GM23338 (cell line): ENCODE results near the gene BNIP1. TPM values are rescaled to one million over a fixed set of nuclear protein-coding genes. Genes with fewer than 3 reads are reported as not detected.
"Not testable (repeated sequence)": the region's sequence is repeated elsewhere in the genome, so short reads cannot be mapped to it uniquely, and the experiment has no call there.

Experiments
- ATAC-seq: fragments of 200-7000 bp; cut with Tn5 transposase; 3 replicates; pipeline ENCODE4 v1.9.1; 2020
- DNase-seq: peaks from one replicate; pipeline ENCODE4 v3.0.0-alpha.2; 2015; ENCODE audit warnings: low spot score
- H2AFZ ChIP-seq: fragments of 200-600 bp; sonication (generic); 2 replicates; pipeline ENCODE4 v1.8.0; 2016; ENCODE audit warnings: antibody characterized with exemption, mild to moderate bottlenecking, moderate library complexity
- H3F3A ChIP-seq: fragments of 200-600 bp; sonication (generic); replicated peaks from 2 replicates; pipeline ENCODE4 v1.8.0; 2017; ENCODE audit warnings: antibody characterized with exemption, mixed run types, low read depth
- H3K27ac ChIP-seq: fragments of 200-600 bp; sonication (generic); 2 replicates; pipeline ENCODE4 v1.6.1; 2016; ENCODE audit warnings: low read depth
- H3K27me3 ChIP-seq: fragments of 200-600 bp; sonication (generic); 2 replicates; pipeline ENCODE4 v1.8.0; 2016; ENCODE audit warnings: mild to moderate bottlenecking, mixed run types, moderate library complexity; ENCODE audit not compliant: insufficient read depth
- H3K36me3 ChIP-seq: fragments of 200-600 bp; sonication (generic); 2 replicates; pipeline ENCODE4 v1.8.0; 2016; ENCODE audit warnings: mild to moderate bottlenecking; ENCODE audit not compliant: insufficient read depth
- H3K4me1 ChIP-seq: fragments of 200-600 bp; sonication (generic); 2 replicates; pipeline ENCODE4 v1.8.0; 2016; ENCODE audit warnings: mild to moderate bottlenecking, moderate library complexity; ENCODE audit not compliant: insufficient read depth
- H3K4me2 ChIP-seq: fragments of 200-600 bp; sonication (generic); 2 replicates; pipeline ENCODE4 v1.7.1; 2017; ENCODE audit warnings: mixed run types
- H3K4me3 ChIP-seq: fragments of 200-600 bp; sonication (generic); 2 replicates; pipeline ENCODE4 v1.6.1; 2016; ENCODE audit warnings: mixed run types
- H3K79me2 ChIP-seq: fragments of 200-600 bp; sonication (generic); replicated peaks from 2 replicates; pipeline ENCODE4 v1.8.0; 2017; ENCODE audit warnings: mild to moderate bottlenecking; ENCODE audit not compliant: insufficient read depth
- H3K9me2 ChIP-seq: fragments of 200-600 bp; sonication (generic); 2 replicates; pipeline ENCODE4 v1.8.0; 2017; ENCODE audit not compliant: insufficient read depth
- H4K20me1 ChIP-seq: fragments of 200-600 bp; sonication (generic); replicated peaks from 2 replicates; pipeline ENCODE4 v1.8.0; 2017; ENCODE audit warnings: mild to moderate bottlenecking; ENCODE audit not compliant: insufficient read depth
- H3K27ac Mint-ChIP-seq: 2 replicates; pipeline ENCODE4 v1.8.0; 2020; ENCODE audit warnings: inconsistent platforms, mild to moderate bottlenecking, moderate library complexity, mixed read lengths
- H3K27me3 Mint-ChIP-seq: 3 replicates; pipeline ENCODE4 v1.8.0; 2022; ENCODE audit warnings: low read depth, mild to moderate bottlenecking, moderate library complexity, mixed read lengths, inconsistent platforms; ENCODE audit not compliant: insufficient read depth, poor library complexity
- H3K36me3 Mint-ChIP-seq: 3 replicates; pipeline ENCODE4 v1.8.0; 2021; ENCODE audit warnings: low read depth, mild to moderate bottlenecking, inconsistent platforms, moderate library complexity, mixed read lengths
- H3K4me1 Mint-ChIP-seq: 3 replicates; pipeline ENCODE4 v1.8.0; 2020; ENCODE audit warnings: mild to moderate bottlenecking, inconsistent platforms, mixed read lengths
- H3K4me3 Mint-ChIP-seq: 3 replicates; pipeline ENCODE4 v1.8.0; 2021; ENCODE audit warnings: moderate library complexity, mild to moderate bottlenecking, inconsistent platforms, mixed read lengths
- H3K9me3 Mint-ChIP-seq: 3 replicates; pipeline ENCODE4 v1.8.0; 2020; ENCODE audit warnings: moderate library complexity, mild to moderate bottlenecking, inconsistent platforms, mixed read lengths
- CREB1 ChIP-seq: fragments of 250-450 bp; sonication (Bioruptor Pico); IDR thresholded peaks from 2 replicates; pipeline ENCODE4 v1.5.0; 2020; ENCODE audit warnings: low read depth, mild to moderate bottlenecking, moderate library complexity
- EZH2 ChIP-seq: fragments of 200-600 bp; sonication (generic); IDR thresholded peaks from one replicate; pipeline ENCODE4 v1.8.0; 2017; ENCODE audit warnings: antibody characterized with exemption, mild to moderate bottlenecking, low read depth; ENCODE audit not compliant: unreplicated experiment
- EZH2phosphoT487 ChIP-seq: fragments of 200-600 bp; sonication (generic); IDR thresholded peaks from one replicate; pipeline ENCODE4 v1.8.1; 2018; ENCODE audit warnings: antibody characterized with exemption; ENCODE audit not compliant: unreplicated experiment
- JUNB ChIP-seq: IDR thresholded peaks from one replicate; pipeline ENCODE4 v1.6.1; 2016; ENCODE audit warnings: antibody characterized with exemption; ENCODE audit not compliant: unreplicated experiment
- NANOG ChIP-seq: IDR thresholded peaks from 2 replicates; pipeline ENCODE4 v1.6.1; 2016; ENCODE audit warnings: antibody characterized with exemption, borderline replicate concordance
- ZNF114 ChIP-seq: fragments of 250-450 bp; sonication (Bioruptor Pico); IDR thresholded peaks from 2 replicates; pipeline ENCODE4 v1.5.0; 2020; ENCODE audit warnings: mild to moderate bottlenecking, moderate library complexity
- ZNF331 ChIP-seq: fragments of 250-450 bp; sonication (Bioruptor Pico); IDR thresholded peaks from 2 replicates; pipeline ENCODE4 v1.5.0; 2020; ENCODE audit warnings: low read depth, mild to moderate bottlenecking, moderate library complexity
- polyA plus RNA-seq: library from polyadenylated mRNA; unstranded; fragments of >200 nt; fragmentation: Nextera tagmentation; extraction: Ambion mirVana; gene quantifications from 2 replicates; pipeline ENCODE4 v1.2.1, GENCODE V29; 2016
- total RNA-seq: library from RNA; depleted of rRNA; stranded (reverse); fragments of >200 nt; shearing (Covaris generic); gene quantifications from 2 replicates; pipeline ENCODE4 v1.2.3, GENCODE V29; 2014

The BNIP1 gene
- total and polyA plus RNA-seq, 2 experiments from 2014 or later: 12.1 to 17.0 TPM

DNA sequence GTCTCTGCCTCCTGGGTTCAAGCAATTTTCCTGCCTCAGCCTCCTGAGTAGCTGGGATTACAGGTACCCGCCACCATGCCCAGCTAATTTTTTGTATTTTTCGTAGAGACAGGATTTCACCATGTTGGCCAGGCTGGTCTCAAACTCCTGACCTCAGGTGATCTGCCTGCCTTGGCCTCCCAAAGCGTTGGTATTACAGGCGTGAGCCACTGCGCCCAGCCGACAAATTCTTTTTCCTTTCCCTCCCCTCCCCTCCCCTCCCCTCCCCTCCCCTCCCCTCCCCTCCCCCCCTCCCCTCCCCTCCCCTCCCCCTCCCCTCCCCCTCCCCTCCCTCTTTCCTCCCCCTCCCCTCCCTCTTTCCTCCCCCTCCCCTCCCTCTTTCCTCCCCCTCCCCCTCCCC, 12.2 kb upstream of the BNIP1 start:
- H3K27ac Mint-ChIP-seq, H3K27ac ChIP-seq, H3K9me2 ChIP-seq, H3K27me3 Mint-ChIP-seq, H3K79me2 ChIP-seq, H4K20me1 ChIP-seq, ATAC-seq, H3K4me1 Mint-ChIP-seq, H3K4me2 ChIP-seq, H2AFZ ChIP-seq, H3F3A ChIP-seq, H3K4me1 ChIP-seq, H3K36me3 Mint-ChIP-seq, H3K9me3 Mint-ChIP-seq, DNase-seq, H3K27me3 ChIP-seq, H3K4me3 ChIP-seq, H3K4me3 Mint-ChIP-seq, H3K36me3 ChIP-seq: not testable (repeated sequence)

- Mint-ChIP-seq H3K27me3 (peaks cover 2% of the 10 kb centered on the region), H3K27ac (peak overlapping the region; percentile 78), H3K9me3 (no peaks in the 10 kb centered on the region), H3K36me3 (no peaks in the 10 kb centered on the region), H3K4me1 (peaks cover 30% of the 10 kb centered on the region), H3K4me3 (peak overlapping the region; percentile 25; the same call in 1 of the 3 replicates)
- H2AFZ ChIP-seq: no peak overlapping the region
- DNase-seq (peak; percentile 56), ATAC-seq (peak; percentile 69)
- no peak overlapping the region for H3K27ac ChIP-seq
- peaks cover 31% of the 10 kb centered on the region for H3K4me1 ChIP-seq
- H3K9me2 ChIP-seq: no peaks in the 10 kb centered on the region
- H3K27me3 ChIP-seq: no peaks in the 10 kb centered on the region
- H3K36me3 ChIP-seq: no peaks in the 10 kb centered on the region
- no peaks in the 10 kb centered on the region for H3K79me2 ChIP-seq
- TF ChIP-seq JUNB (no peak), NANOG (no peak), CREB1 (CRISPR knock-in tag) (no peak), EZH2phosphoT487 (no peak), ZNF331 (CRISPR knock-in tag) (no peak)
- no peak overlapping the region for H3K4me3 ChIP-seq
- H3K4me2 ChIP-seq: peak overlapping the region; percentile 15
- no peaks in the 10 kb centered on the region for H3F3A ChIP-seq
- no peaks in the 10 kb centered on the region for H4K20me1 ChIP-seq
Measured at GRCh38 chr5:173138707-173139106, 5.6 kb upstream of the BNIP1 start.

DNA sequence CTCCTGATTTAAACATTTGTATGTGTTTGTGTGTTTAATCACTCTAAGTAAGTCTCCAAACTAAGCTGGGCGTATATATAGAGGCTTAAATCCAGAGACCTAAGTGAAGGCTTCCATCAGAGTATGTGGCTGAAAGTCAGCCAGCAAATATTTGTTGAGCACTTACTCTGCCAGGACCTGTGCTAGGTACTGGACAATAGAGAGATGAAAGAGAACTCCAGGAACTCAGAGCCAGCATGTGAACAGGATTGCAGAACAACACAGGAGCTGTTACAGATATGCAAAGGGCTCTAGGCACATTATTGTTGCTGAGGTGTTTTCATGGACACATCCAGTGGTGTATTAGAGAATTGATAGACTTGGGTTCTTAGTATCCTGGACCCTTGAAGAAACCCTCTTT, 4.7 kb upstream of the BNIP1 start:
- no peaks in the 10 kb centered on the region for H3K79me2 ChIP-seq
- TF ChIP-seq ZNF114 (CRISPR knock-in tag): no peak
- TF ChIP-seq EZH2: no peak
- H3F3A ChIP-seq: no peaks in the 10 kb centered on the region
- H3K4me1 ChIP-seq: peaks cover 31% of the 10 kb centered on the region
- no peaks in the 10 kb centered on the region for H3K27me3 ChIP-seq
- no peak overlapping the region for H2AFZ ChIP-seq
- no peaks in the 10 kb centered on the region for H3K9me2 ChIP-seq
- Mint-ChIP-seq H3K4me1 (peaks cover 30% of the 10 kb centered on the region), H3K36me3 (no peaks in the 10 kb centered on the region), H3K27me3 (peaks cover 7% of the 10 kb centered on the region), H3K27ac (peak overlapping the region; percentile 63), H3K4me3 (no peak overlapping the region), H3K9me3 (no peaks in the 10 kb centered on the region)
- ATAC-seq: peak; percentile 17; the same call in 2 of the 3 replicates
- peak overlapping the region; percentile 15 for H3K4me2 ChIP-seq
- H3K27ac ChIP-seq: peak overlapping the region; percentile 1; the same call in 1 of the 2 replicates
- no peaks in the 10 kb centered on the region for H3K36me3 ChIP-seq
- no peaks in the 10 kb centered on the region for H4K20me1 ChIP-seq
- DNase-seq: peak; percentile 24
- no peak overlapping the region for H3K4me3 ChIP-seq
